Heart left ventricle (tissue), 16 donors: ENCODE results near the gene CSRP3. TPM values are rescaled to one million over a fixed set of nuclear protein-coding genes. Genes with fewer than 3 reads are reported as not detected.

ENCODE experiments used
- ATAC-seq, 4 donors: fragments of 200-7000 bp; cut with Tn5 transposase; one replicate each; pipeline ENCODE4 v1.9.1; 2020 to 2022; ENCODE audit warnings: moderate library complexity in 4 of 4, mild to moderate bottlenecking in 3 of 4, moderate number of reproducible peaks in 1 of 4
- DNase-seq, 5 donors: peaks; one replicate each; pipeline ENCODE4 v3.0.0-alpha.2; 2020
- H3K27ac ChIP-seq, 12 donors: fragments of 200-600 bp; sonication (generic) in 4 of 12; one replicate each; pipeline versions ENCODE4 v1.5.0 to v1.8.0; 2016 to 2022; ENCODE audit warnings: mild to moderate bottlenecking in 2 of 12
- H3K27me3 ChIP-seq, 9 donors: fragments of 200-600 bp; sonication (generic) in 2 of 9; one replicate each; pipeline versions ENCODE4 v1.5.1 to v1.8.0; 2016 to 2022; ENCODE audit warnings: mild to moderate bottlenecking in 3 of 9
- H3K36me3 ChIP-seq, 9 donors: fragments of 200-600 bp; sonication (generic) in 2 of 9; one replicate each; pipeline versions ENCODE4 v1.5.0 to v1.8.0; 2018 to 2022; ENCODE audit warnings: mild to moderate bottlenecking in 2 of 9
- H3K4me1 ChIP-seq, 12 donors: fragments of 200-600 bp; sonication (generic) in 4 of 12; one replicate each; pipeline versions ENCODE4 v1.5.0 to v1.8.0; 2016 to 2022; ENCODE audit warnings: mild to moderate bottlenecking in 3 of 12
- H3K4me3 ChIP-seq, 12 donors: fragments of 200-600 bp; sonication (generic) in 4 of 12; one replicate each; pipeline versions ENCODE4 v1.5.0 to v1.8.0; 2017 to 2022; ENCODE audit warnings: mild to moderate bottlenecking in 9 of 12, moderate library complexity in 4 of 12
- H3K9me3 ChIP-seq, 12 donors: fragments of 200-600 bp; sonication (generic) in 4 of 12; one replicate each; pipeline versions ENCODE4 v1.5.0 to v1.8.0; 2016 to 2022; ENCODE audit warnings: mild to moderate bottlenecking in 1 of 12
- CTCF ChIP-seq, 12 donors: fragments of 200-600 bp; sonication (generic) in 4 of 12; IDR thresholded peaks; one replicate each; pipeline versions ENCODE4 v1.5.0 to v1.8.0; 2018 to 2022; ENCODE audit warnings: antibody characterized with exemption in 12 of 12, mild to moderate bottlenecking in 5 of 12
- POLR2A ChIP-seq, 2 donors: fragments of 450-650 bp; IDR thresholded peaks; one replicate each; pipeline ENCODE4 v1.6.1; 2017; ENCODE audit warnings: antibody characterized with exemption in 2 of 2, mild to moderate bottlenecking in 2 of 2, moderate library complexity in 2 of 2
- WGBS, 4 donors: extraction: QIAGEN DNeasy Blood & Tissue Kit in 2 of 4; methylation state at CpG; one replicate each; pipeline versions ENCODE4 v1.1.5 to v1.1.7; 2013 to 2018; 5-methylcytosine and 5-hydroxymethylcytosine counted together
- intact Hi-C, 10 donors: fragments of 100-400 bp; cut with DNase I; formaldehyde crosslinking; loops; one replicate each; pipeline versions ENCODE4 v1.11.1 to v1.14.2; 2022
- long read RNA-seq, 3 donors: library from polyadenylated mRNA; unstranded; transcript quantifications; one replicate each; pipeline ENCODE4 v2.0.0, GENCODE V29; 2020 to 2021
- polyA plus RNA-seq, 2 donors: library from polyadenylated mRNA; stranded (reverse); fragments of 200-250 nt; gene quantifications; one replicate each; pipeline ENCODE4 v1.2.3, GENCODE V29; 2013
- total RNA-seq, 9 donors: library from RNA; depleted of rRNA in 2 of 9; stranded (reverse); fragments of >200 nt in 2 of 9; fragmentation: NEBNext Ultra II Directional in 3 of 9; extraction: Animal tissue kit (Norgen Biotek cat#: 25700) in 3 of 9; gene quantifications; one replicate each; pipeline versions ENCODE4 v1.1.0 to v1.2.4, GENCODE V29; 2016 to 2023
- donor health status: ischemic (EF 13 %, LVEDD 7.1; RV severe dilation, severe dysfunction).
- donor health status: healthy with polysubstance abuse.
- donor health status: DM: no; HTN: yes; CAD: no.
- donor health status: DM: no; HTN: no; CAD: no.
- donor health status: ischemic (EF 25% LVEDD 6.9; RV normal size, moderate dysfunction).
- donor health status: ischemic (EF 25% LVEDD 5.7; RV mildly dilated, moderate dysfunction).
- donor health status: healthy.
- donor health status: DM: yes; HTN: yes; CAD: no.
- donor health status: ischemic (EF 35%, LVEDD 5.7; RV mildly dilated, moderate dysfunction).
- donor health status: nonischemic (EF 11% LVEDD 7.7; RV severe dilation, severe dysfunction).
- donor health status: DM: yes; HTN: yes; CAD: no.
- donor health status: PGD.
- donor health status: ischemic (EF 29% LVEDD 5.4; RV normal size, mild dysfunction).
- donor health status: nonischemic (EF 23%, LVEDD 6.1; RV moderate dilation, normal function).

Gene CSRP3
- 1,000 to 10,000 TPM in 8 of 9 donors, 100 to 1,000 TPM in 1; 988 to 3,521 (median 2,213) TPM for total RNA-seq
- 1,000 to 10,000 TPM; 1,002 to 1,556 TPM for polyA plus RNA-seq
- long read RNA-seq, donor 1, transcript CSRP3-201 (6 exons, 971 nt): major isoform, 1,281 of 2,004 reads
- long read RNA-seq, donor 1, transcript CSRP3-206 (5 exons, 735 nt): minor isoform, 52 of 2,004 reads
- long read RNA-seq, donor 1, transcript CSRP3-203 (5 exons, 1,009 nt): minor isoform, 5 of 2,004 reads
- long read RNA-seq, donor 1, transcript CSRP3-204 (4 exons, 890 nt): minor isoform, 29 of 2,004 reads
- long read RNA-seq, donor 1, partial matches to known transcripts: 592 of 2,004 reads
- long read RNA-seq, donor 1, other reads (novel, unspliced or antisense): 45 of 2,004 reads
- long read RNA-seq, donor 2, transcript CSRP3-204 (4 exons, 890 nt): minor isoform, 17 of 3,077 reads
- long read RNA-seq, donor 2, transcript CSRP3-201 (6 exons, 971 nt): major isoform, 2,407 of 3,077 reads
- long read RNA-seq, donor 2, transcript CSRP3-206 (5 exons, 735 nt): minor isoform, 87 of 3,077 reads
- long read RNA-seq, donor 2, partial matches to known transcripts: 478 of 3,077 reads
- long read RNA-seq, donor 2, other reads (novel, unspliced or antisense): 85 of 3,077 reads
- long read RNA-seq, donor 3, transcript CSRP3-204 (4 exons, 890 nt): minor isoform, 87 of 1,971 reads
- long read RNA-seq, donor 3, transcript CSRP3-201 (6 exons, 971 nt): major isoform, 1,125 of 1,971 reads
- long read RNA-seq, donor 3, transcript CSRP3-206 (5 exons, 735 nt): minor isoform, 90 of 1,971 reads
- long read RNA-seq, donor 3, partial matches to known transcripts: 595 of 1,971 reads
- long read RNA-seq, donor 3, other reads (novel, unspliced or antisense): 72 of 1,971 reads

DNA sequence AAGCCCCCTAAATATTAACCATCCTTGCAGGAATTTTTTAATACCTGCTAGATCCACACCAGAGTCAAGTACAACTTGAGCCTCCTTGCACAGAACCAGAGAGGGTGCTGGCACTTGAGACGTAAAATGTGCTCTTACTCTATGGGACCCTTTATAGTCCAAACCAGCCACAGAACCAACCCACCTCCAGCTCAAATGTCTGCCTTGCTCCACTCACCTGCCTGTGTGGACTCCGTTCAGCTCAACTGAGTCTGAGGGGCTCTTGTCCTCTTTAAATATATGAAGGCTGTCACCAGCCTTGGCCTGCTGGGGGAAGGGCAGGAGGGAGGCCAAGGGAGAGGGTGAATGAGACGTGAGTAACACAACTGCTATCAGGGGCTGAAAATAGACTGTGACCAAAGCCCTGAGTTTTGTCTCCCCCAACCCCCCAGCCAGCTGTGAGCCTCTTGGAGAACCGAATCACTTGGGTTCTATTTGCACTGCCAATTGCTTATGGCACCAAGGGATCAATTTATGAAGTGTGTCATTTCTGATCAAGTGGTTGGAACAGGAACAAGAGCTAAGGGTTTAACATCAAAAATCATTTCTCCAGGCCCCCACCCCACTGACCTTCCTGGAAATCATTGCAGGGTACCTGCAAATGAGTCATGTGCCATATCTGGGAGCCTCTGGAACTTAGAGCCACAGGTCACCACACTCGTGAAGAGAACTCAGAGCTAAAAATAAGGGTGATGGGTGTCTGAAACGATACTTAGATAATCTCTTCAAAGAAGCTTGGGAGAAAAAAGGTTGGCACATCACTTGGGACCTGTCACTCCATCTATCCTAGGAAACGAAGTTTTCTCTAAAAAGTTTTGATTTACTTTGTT is at the start of gene CSRP3:
CSRP3 (minus strand) TSS at position 247 of the 869 bp plus-strand sequence. CDS start 9,535 bp downstream, outside the sequence.
- intact Hi-C loops: loop anchor here in 2 of 10 donors (2.0 to 5.0 kb wide), 2 partner anchors 35 to 39 kb away; partner anchors contain the start of gene E2F8 (in 1 of the 2)
- peak within 1 kb of the TSS; percentile 15 to 70 (median 56) for H3K4me3 ChIP-seq
- DNase-seq: peak; percentile 64 to 87 (median 77)

GRCh38 chr11:19251577-19251976 is 49.8 kb upstream of the CSRP3 start:
- Histone ChIP-seq H3K36me3 (no peaks in the 10 kb centered on the region), H3K4me3 (no peak overlapping the region), H3K4me1 (no peaks in the 10 kb centered on the region), H3K9me3 (peaks cover 0 to 3% (median 0%) of the 10 kb centered on the region in 12 donors), H3K27ac (no peak overlapping the region), H3K27me3 (no peaks in the 10 kb centered on the region)
- DNase-seq (no peak), ATAC-seq (no peak)
- intact Hi-C loops: loop anchor here in 1 of 10 donors (10.0 kb wide), 1 partner anchor 177 kb away; no protein-coding TSS in a partner anchor
- TF ChIP-seq CTCF (IDR thresholded peaks at IDR 0.05) (no peak), POLR2A (IDR thresholded peaks at IDR 0.05) (no peak)

More for the DNA sequence above, at the start of gene CSRP3:
- H3K36me3 ChIP-seq: no peaks in the 10 kb centered on the region
- H3K4me1 ChIP-seq: peaks cover 0 to 9% (median 0%) of the 10 kb centered on the region in 12 donors
- TF ChIP-seq POLR2A (IDR thresholded peaks at IDR 0.05): peak; percentile 48 to 87
- no peak for TF ChIP-seq CTCF (IDR thresholded peaks at IDR 0.05)
- peak; percentile 89 to 94 (median 93) for ATAC-seq
- WGBS, 4 donors: 42 to 48% (median 47%) methylated on average over 7 of the region's 7 CpGs
- peak within 1 kb of the TSS; percentile 72 to 96 (median 90) for H3K27ac ChIP-seq
- no peaks in the 10 kb centered on the region for H3K27me3 ChIP-seq
- no peaks in the 10 kb centered on the region for H3K9me3 ChIP-seq

GRCh38 chr11:19246816-19247215 is 45.0 kb upstream of the CSRP3 start:
- intact Hi-C loops: loop anchor here in 2 of 10 donors (10.0 kb wide), 3 partner anchors 82 to 172 kb away; partner anchors contain the start of gene ZDHHC13 (in 1 of the 2)
- H3K9me3 ChIP-seq: peaks cover 0 to 3% (median 0%) of the 10 kb centered on the region in 12 donors
- no peak for ATAC-seq
- no peaks in the 10 kb centered on the region for H3K36me3 ChIP-seq
- no peak overlapping the region for H3K4me3 ChIP-seq
- WGBS, 4 donors: 90 to 100% (median 96%) methylated on average over 1 of the region's 1 CpG
- TF ChIP-seq POLR2A (IDR thresholded peaks at IDR 0.05): no peak
- TF ChIP-seq CTCF (IDR thresholded peaks at IDR 0.05): no peak
- peaks cover 0 to 31% (median 16%) of the 10 kb centered on the region in 9 donors for H3K27me3 ChIP-seq
- no peak for DNase-seq
- no peak overlapping the region for H3K27ac ChIP-seq
- H3K4me1 ChIP-seq: peaks cover 0 to 23% (median 7%) of the 10 kb centered on the region in 12 donors
